GM12801 (cell line): Measurements from ENCODE around the gene GIPC1.

Experiments used
- TF ChIP-seq, protein P1 (sequence below): IDR thresholded peaks from one replicate; pipeline ENCODE4 v1.5.1; 2011; ENCODE audit warnings: control low read depth; ENCODE audit not compliant: insufficient read length; ENCODE audit errors: extremely low read depth

Gene GIPC1

GRCh38 chr19:14475251-14476073 lies 20.5 kb downstream of the GIPC1 start, which contains the start of gene PTGER1:
Gene PTGER1 (minus strand): TSS chr19:14475354. CDS start chr19:14474320, 1,034 bp downstream.
- TF ChIP-seq, protein P1, sequence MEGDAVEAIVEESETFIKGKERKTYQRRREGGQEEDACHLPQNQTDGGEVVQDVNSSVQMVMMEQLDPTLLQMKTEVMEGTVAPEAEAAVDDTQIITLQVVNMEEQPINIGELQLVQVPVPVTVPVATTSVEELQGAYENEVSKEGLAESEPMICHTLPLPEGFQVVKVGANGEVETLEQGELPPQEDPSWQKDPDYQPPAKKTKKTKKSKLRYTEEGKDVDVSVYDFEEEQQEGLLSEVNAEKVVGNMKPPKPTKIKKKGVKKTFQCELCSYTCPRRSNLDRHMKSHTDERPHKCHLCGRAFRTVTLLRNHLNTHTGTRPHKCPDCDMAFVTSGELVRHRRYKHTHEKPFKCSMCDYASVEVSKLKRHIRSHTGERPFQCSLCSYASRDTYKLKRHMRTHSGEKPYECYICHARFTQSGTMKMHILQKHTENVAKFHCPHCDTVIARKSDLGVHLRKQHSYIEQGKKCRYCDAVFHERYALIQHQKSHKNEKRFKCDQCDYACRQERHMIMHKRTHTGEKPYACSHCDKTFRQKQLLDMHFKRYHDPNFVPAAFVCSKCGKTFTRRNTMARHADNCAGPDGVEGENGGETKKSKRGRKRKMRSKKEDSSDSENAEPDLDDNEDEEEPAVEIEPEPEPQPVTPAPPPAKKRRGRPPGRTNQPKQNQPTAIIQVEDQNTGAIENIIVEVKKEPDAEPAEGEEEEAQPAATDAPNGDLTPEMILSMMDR: no peak

GRCh38 chr19:14474827-14475226 lies 21.1 kb downstream of the GIPC1 start:
- TF ChIP-seq, protein P1: no peak

GRCh38 chr19:14473978-14474578 lies 21.8 kb downstream of the GIPC1 start:
- TF ChIP-seq, protein P1: no peak

DNA sequence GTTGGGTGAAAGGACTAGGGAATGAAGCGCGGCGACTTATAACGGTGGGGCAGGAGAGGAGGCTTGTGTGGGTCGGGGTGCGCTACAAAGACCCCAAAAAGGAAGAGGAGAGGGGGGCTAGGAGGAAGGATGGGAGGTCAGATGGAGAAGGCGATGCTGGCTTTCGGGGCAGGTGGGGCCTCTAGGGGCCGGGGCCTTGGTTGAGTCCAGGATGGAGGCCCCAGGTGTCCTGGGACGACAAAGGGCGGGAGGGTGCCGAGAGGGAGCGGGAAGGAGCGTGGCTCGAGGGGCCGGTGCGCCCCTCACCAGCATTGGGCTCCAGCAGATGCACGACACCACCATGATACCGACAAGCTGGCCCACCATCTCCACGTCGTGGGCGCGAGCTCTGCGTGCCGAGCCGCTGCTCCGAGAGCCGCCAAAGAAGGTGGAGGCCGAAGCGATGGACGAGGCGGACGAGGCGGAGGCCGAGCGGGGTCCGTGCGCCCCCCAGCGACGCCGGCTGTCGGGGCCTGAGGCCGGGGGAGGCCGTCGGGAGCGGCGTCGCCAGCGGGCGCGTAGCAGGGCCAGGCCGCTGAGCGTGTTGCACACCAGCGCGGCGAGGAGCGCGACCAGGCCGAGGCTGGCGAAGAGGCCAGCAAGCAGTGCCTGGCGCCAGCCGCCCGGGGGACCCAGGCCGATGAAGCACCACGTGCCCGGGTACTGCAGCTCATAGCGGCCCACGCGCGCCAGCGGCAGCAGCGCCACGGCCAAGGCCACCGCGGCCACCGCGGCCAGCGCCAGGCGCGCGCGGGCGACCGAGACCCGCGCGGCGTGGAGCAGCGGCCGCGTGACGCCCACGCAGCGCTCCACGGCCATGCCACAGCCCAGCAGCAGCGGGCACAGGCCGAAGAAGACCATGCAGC lies 22.6 kb downstream of the GIPC1 start:
- TF ChIP-seq, protein P1: no peak

GRCh38 chr19:14472202-14472938 lies 23.6 kb downstream of the GIPC1 start:
- TF ChIP-seq, protein P1: no peak

- TF ChIP-seq, protein P1: no peak
Measured at GRCh38 chr19:14471436-14472187, 24.3 kb downstream of the GIPC1 start.
